ENCODE measurements around the gene GJD4. TPM values are rescaled to one million over a fixed set of nuclear protein-coding genes. Genes with fewer than 3 reads are reported as not detected.

Gene GJD4
- total and polyA plus RNA-seq, 10 of the 15 experiments (the other 5 are each of a cell fraction or from before 2014, with no cell fraction given) = not detected

DNA sequence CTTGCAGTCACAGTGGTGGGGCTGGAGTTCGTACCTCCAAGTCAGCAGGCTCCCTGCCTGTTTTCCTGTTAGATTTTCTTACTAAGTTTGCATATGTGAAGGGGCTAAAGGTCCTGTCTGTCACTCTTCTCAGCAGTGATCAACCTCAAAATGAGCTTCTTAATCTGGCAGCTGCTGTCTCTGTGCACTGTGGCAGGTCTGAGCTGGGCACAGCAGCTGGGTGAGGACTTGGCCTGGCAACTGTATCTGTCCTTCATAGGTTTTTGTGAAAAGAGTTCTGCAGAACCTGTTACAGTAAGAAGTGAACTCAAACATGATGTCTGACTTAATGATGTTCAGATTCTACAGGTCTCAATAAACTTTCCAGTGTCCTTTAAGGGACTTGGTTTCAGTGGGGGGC lies 31.3 kb upstream of the GJD4 start:
- CTCF ChIA-PET = interaction anchor here (0.6 to 6.5 kb wide), 3 partner anchors 10 to 453 kb away, joined by 3 to 35 read pairs (median 3); no protein-coding TSS in a partner anchor
- no peak overlapping the region for H3K4me2 ChIP-seq (ENCODE audit: control insufficient read depth, insufficient read depth)
- FAIRE-seq (no peak), DNase-seq (ENCODE audit: low read depth, low spot score) (no peak), ATAC-seq (no peak)
- H3K9me3 ChIP-seq (replicated peaks; ENCODE audit: control insufficient read depth, insufficient read depth, low read length) = no peaks in the 10 kb centered on the region
- peaks cover 3 to 10% of the 10 kb centered on the region in 2 experiments for H3K36me3 ChIP-seq (ENCODE audit: control insufficient read depth in 2 of 2, insufficient read depth in 2 of 2, low read length in 1 of 2)
- no peaks in the 10 kb centered on the region for H3K4me1 ChIP-seq (ENCODE audit: control insufficient read depth, insufficient read depth, low read length)
- no peak overlapping the region for H3K27ac ChIP-seq (ENCODE audit: control insufficient read depth, insufficient read depth)
- H3K79me2 ChIP-seq (ENCODE audit: control insufficient read depth, insufficient read depth, low read length) = no peaks in the 10 kb centered on the region
- no peak for TF ChIP-seq ZNF384 (IDR thresholded peaks at IDR 0.05; ENCODE audit: borderline replicate concordance, low read depth, low read length)
- no peak for TF ChIP-seq PAX8 (IDR thresholded peaks at IDR 0.05)
- TF ChIP-seq, protein P1, sequence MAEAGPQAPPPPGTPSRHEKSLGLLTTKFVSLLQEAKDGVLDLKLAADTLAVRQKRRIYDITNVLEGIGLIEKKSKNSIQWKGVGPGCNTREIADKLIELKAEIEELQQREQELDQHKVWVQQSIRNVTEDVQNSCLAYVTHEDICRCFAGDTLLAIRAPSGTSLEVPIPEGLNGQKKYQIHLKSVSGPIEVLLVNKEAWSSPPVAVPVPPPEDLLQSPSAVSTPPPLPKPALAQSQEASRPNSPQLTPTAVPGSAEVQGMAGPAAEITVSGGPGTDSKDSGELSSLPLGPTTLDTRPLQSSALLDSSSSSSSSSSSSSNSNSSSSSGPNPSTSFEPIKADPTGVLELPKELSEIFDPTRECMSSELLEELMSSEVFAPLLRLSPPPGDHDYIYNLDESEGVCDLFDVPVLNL (IDR thresholded peaks at IDR 0.05; ENCODE audit: low read depth, low read length) = no peak
- H3K27me3 ChIP-seq (replicated peaks in 1 of 2; ENCODE audit: control insufficient read depth in 2 of 2, insufficient read depth in 2 of 2, low read length in 1 of 2) = no peaks in the 10 kb centered on the region
- BruUV-seq (replicated peaks) = no TSS peak
- H4K20me1 ChIP-seq (ENCODE audit: control insufficient read depth, insufficient read depth) = no peaks in the 10 kb centered on the region
- H3K9ac ChIP-seq (ENCODE audit: control insufficient read depth, insufficient read depth, low read length) = no peak overlapping the region
- intact Hi-C loops (cut with micrococcal nuclease; ENCODE audit: unreplicated experiment) = no loop called here
- H3K4me3 ChIP-seq = no peak overlapping the region
- in situ Hi-C loops (cut with MboI) = no loop called here
- POLR2A ChIA-PET = no interaction called here
- H2AFZ ChIP-seq (ENCODE audit: control insufficient read depth, low read depth, low read length) = no peak overlapping the region
- RAD21 ChIA-PET (ENCODE audit: unreplicated experiment) = interaction anchor here (1.0 kb wide), 1 partner anchor 334 kb away, joined by 3 read pairs; no protein-coding TSS in a partner anchor
- 93% methylated on average over 1 of the region's 1 CpG for WGBS (ENCODE audit: insufficient coverage, insufficient replicate concordance, low lambda C conversion rate, missing lambda C conversion rate)
- SMC1A ChIA-PET (ENCODE audit: uncharacterized antibody, unreplicated experiment) = interaction anchor here (0.5 kb wide), 1 partner anchor 335 kb away, joined by 4 read pairs; no protein-coding TSS in a partner anchor

DNA sequence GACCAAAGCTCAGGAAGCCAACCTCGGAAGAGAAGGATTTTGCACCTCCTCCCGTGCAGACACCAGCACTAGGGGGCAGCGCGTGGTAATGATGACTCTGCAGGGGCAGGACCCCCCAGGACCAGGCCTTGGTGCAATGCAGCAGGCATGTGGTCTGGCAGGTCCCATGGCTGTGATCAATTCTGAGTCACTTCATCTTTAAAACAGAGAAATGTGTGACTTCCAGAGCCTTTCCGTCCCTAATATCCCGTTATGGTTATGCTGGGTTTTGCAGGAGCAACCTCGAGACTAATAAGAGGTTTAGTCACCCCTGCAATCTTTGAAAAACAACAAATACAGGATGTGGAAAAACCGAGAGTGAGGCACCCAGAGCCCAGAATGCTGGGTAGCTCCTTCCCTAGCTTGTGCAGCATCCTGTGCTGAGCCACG lies 30.2 kb upstream of the GJD4 start:
- no peak for ATAC-seq
- no peak for TF ChIP-seq KLF5 (IDR thresholded peaks at IDR 0.05; ENCODE audit: partially characterized antibody)
- TF ChIP-seq, protein P2, sequence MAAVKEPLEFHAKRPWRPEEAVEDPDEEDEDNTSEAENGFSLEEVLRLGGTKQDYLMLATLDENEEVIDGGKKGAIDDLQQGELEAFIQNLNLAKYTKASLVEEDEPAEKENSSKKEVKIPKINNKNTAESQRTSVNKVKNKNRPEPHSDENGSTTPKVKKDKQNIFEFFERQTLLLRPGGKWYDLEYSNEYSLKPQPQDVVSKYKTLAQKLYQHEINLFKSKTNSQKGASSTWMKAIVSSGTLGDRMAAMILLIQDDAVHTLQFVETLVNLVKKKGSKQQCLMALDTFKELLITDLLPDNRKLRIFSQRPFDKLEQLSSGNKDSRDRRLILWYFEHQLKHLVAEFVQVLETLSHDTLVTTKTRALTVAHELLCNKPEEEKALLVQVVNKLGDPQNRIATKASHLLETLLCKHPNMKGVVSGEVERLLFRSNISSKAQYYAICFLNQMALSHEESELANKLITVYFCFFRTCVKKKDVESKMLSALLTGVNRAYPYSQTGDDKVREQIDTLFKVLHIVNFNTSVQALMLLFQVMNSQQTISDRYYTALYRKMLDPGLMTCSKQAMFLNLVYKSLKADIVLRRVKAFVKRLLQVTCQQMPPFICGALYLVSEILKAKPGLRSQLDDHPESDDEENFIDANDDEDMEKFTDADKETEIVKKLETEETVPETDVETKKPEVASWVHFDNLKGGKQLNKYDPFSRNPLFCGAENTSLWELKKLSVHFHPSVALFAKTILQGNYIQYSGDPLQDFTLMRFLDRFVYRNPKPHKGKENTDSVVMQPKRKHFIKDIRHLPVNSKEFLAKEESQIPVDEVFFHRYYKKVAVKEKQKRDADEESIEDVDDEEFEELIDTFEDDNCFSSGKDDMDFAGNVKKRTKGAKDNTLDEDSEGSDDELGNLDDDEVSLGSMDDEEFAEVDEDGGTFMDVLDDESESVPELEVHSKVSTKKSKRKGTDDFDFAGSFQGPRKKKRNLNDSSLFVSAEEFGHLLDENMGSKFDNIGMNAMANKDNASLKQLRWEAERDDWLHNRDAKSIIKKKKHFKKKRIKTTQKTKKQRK (IDR thresholded peaks at IDR 0.05; ENCODE audit: low read depth, low read length) = no peak
- TF ChIP-seq, protein P3, sequence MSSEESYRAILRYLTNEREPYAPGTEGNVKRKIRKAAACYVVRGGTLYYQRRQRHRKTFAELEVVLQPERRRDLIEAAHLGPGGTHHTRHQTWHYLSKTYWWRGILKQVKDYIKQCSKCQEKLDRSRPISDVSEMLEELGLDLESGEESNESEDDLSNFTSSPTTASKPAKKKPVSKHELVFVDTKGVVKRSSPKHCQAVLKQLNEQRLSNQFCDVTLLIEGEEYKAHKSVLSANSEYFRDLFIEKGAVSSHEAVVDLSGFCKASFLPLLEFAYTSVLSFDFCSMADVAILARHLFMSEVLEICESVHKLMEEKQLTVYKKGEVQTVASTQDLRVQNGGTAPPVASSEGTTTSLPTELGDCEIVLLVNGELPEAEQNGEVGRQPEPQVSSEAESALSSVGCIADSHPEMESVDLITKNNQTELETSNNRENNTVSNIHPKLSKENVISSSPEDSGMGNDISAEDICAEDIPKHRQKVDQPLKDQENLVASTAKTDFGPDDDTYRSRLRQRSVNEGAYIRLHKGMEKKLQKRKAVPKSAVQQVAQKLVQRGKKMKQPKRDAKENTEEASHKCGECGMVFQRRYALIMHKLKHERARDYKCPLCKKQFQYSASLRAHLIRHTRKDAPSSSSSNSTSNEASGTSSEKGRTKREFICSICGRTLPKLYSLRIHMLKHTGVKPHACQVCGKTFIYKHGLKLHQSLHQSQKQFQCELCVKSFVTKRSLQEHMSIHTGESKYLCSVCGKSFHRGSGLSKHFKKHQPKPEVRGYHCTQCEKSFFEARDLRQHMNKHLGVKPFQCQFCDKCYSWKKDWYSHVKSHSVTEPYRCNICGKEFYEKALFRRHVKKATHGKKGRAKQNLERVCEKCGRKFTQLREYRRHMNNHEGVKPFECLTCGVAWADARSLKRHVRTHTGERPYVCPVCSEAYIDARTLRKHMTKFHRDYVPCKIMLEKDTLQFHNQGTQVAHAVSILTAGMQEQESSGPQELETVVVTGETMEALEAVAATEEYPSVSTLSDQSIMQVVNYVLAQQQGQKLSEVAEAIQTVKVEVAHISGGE (CRISPR knock-in tag; IDR thresholded peaks at IDR 0.05) = no peak
- TF ChIP-seq CBX3 (IDR thresholded peaks at IDR 0.05; ENCODE audit: borderline replicate concordance, low read depth) = no peak
- no peak for TF ChIP-seq NR2C1 (IDR thresholded peaks at IDR 0.05)
- no peak for TF ChIP-seq EP300 (IDR thresholded peaks at IDR 0.05; ENCODE audit: borderline replicate concordance in 1 of 2, control insufficient read depth in 1 of 2, low read depth in 2 of 2, low read length in 2 of 2)

More for the DNA sequence above, 30.2 kb upstream of the GJD4 start:
- FAIRE-seq (no peak), DNase-seq (ENCODE audit: low read depth, low spot score) (no peak)
- Histone ChIP-seq H3K36me3 (ENCODE audit: control insufficient read depth in 2 of 2, insufficient read depth in 2 of 2, low read length in 1 of 2) (peaks cover 0 to 5% of the 10 kb centered on the region in 2 experiments; a peak in 2 of 4 replicates), H3K9me3 (replicated peaks; ENCODE audit: control insufficient read depth, insufficient read depth, low read length) (no peaks in the 10 kb centered on the region), H3K79me2 (ENCODE audit: control insufficient read depth, insufficient read depth, low read length) (no peaks in the 10 kb centered on the region), H3K27me3 (replicated peaks in 1 of 2; ENCODE audit: control insufficient read depth in 2 of 2, insufficient read depth in 2 of 2, low read length in 1 of 2) (no peaks in the 10 kb centered on the region), H3K27ac (ENCODE audit: control insufficient read depth, insufficient read depth) (no peak overlapping the region), H2AFZ (ENCODE audit: control insufficient read depth, low read depth, low read length) (no peak overlapping the region), H3K4me3 (no peak overlapping the region), H3K4me2 (ENCODE audit: control insufficient read depth, insufficient read depth) (no peak overlapping the region), H3K9ac (ENCODE audit: control insufficient read depth, insufficient read depth, low read length) (no peak overlapping the region), H3K4me1 (ENCODE audit: control insufficient read depth, insufficient read depth, low read length) (no peaks in the 10 kb centered on the region), H4K20me1 (ENCODE audit: control insufficient read depth, insufficient read depth) (no peaks in the 10 kb centered on the region)
- intact Hi-C loops (cut with micrococcal nuclease; ENCODE audit: unreplicated experiment) (no loop called here), in situ Hi-C loops (cut with MboI) (no loop called here)
- no TSS peak for BruUV-seq (replicated peaks)
- RAD21 ChIA-PET (ENCODE audit: unreplicated experiment) = no interaction called here
- SMC1A ChIA-PET (ENCODE audit: uncharacterized antibody, unreplicated experiment) = no interaction called here
- POLR2A ChIA-PET = no interaction called here
- CTCF ChIA-PET = interaction anchor here (1.4 to 6.5 kb wide), 2 partner anchors 12 to 454 kb away, joined by 3 to 35 read pairs; no protein-coding TSS in a partner anchor
- 85% methylated on average over 9 of the region's 9 CpGs for WGBS (ENCODE audit: insufficient coverage, insufficient replicate concordance, low lambda C conversion rate, missing lambda C conversion rate)
